HG02943 (cell line): ENCODE measurements around the gene MAP1LC3B2.

ENCODE experiments used
- ATAC-seq: cut with Tn5 transposase; IDR thresholded peaks from one replicate; pipeline ENCODE4 v1.9.1; 2021; ENCODE audit warnings: mild to moderate bottlenecking, low read depth, moderate library complexity; ENCODE audit not compliant: unreplicated experiment

MAP1LC3B2 gene

DNA sequence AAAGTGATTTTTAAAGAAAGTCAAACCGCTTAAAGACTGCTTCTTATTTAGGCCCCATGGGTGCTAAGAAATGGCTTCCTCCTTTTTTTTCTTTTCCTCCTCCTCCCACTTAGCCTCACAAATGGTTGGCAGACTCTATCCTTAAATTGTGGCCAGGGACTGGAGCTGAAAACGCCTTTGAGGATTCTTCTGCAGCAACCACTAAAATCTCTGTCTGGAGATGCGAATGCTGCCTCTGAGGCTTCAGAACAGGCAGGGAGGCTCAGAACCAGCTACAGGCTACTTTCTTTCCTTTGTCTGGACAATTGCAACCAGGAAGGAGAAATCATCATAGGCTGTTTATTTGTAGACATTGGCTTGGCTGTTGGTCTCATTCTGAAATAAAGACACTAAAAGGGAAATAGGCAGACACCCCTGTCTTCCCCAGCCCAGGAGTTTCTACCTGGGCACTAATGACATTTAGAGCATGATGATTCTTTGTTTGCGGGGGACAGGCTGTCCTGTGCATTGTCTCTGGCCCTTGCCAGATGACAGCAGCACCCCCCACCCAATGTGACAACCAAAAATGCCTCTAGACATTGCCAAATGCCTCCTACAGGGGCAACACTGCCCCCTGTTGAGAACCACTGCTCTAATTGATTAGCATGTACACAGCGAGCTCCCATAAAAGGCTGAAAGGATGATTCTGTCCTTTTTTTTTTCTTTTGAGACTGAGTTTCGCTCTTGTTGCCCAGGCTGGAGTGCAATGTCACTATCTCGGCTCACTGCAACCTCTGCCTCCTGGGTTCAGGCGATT lies 50.3 kb downstream of the MAP1LC3B2 start:
- ATAC-seq, result no peak

GRCh38 chr12:116610971-116611541 lies 51.9 kb downstream of the MAP1LC3B2 start:
- no peak for ATAC-seq

GRCh38 chr12:116612436-116612835 lies 53.3 kb downstream of the MAP1LC3B2 start:
- ATAC-seq, result no peak

DNA sequence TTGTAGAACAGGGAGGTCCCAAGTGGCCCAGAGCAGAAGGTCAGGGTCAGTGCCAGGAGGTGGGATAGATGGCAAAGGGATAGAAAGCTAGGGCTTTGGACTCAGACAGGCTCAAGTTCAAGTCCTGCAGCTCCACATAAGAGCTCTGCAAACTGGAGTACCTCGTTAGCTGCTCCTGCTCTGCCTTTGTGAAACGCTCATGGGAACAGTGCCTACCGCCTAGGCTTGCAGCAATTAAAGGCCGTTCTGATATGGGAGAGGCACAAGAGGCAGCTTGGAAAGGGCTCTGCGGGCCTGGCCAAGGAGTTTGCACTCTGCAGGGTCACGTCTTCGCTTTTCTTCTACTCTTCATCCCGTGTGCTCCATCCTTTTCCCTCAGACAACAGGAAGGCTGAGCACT lies 54.1 kb downstream of the MAP1LC3B2 start:
- no peak for ATAC-seq

DNA sequence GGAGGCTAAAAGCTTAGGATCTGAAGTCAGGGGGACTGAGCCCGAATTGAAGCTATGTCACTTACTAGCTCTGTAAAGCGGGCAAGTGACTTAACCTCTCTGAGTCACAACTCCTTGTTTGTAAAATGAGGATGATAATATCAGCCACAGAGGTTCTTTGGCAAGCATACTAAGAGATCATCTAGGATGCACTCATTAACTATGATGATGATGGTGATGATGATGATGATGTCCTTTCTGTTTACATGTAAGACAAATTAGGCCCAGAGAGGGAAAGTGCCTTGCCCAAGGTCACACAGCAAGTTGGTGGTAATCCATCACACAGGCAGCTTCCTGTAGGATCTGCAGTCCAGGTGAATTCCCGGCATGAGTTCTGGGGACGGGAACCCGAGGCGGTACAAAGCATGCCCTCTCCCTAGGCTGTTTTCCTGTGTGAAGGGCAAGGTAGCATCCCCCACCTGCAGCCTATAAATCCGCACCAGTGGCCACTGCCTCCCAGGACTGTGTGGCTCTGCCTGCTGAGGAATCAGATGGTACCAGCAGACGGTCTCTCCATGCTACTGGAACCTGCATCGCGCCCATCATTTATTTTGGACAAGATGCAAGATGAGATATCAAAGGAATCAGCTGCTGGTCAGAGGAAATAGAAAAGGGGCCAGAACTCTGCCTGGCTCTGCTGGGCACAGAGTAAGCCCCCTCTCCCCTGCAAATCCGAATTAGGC lies 55.2 kb downstream of the MAP1LC3B2 start:
- no peak for ATAC-seq

DNA sequence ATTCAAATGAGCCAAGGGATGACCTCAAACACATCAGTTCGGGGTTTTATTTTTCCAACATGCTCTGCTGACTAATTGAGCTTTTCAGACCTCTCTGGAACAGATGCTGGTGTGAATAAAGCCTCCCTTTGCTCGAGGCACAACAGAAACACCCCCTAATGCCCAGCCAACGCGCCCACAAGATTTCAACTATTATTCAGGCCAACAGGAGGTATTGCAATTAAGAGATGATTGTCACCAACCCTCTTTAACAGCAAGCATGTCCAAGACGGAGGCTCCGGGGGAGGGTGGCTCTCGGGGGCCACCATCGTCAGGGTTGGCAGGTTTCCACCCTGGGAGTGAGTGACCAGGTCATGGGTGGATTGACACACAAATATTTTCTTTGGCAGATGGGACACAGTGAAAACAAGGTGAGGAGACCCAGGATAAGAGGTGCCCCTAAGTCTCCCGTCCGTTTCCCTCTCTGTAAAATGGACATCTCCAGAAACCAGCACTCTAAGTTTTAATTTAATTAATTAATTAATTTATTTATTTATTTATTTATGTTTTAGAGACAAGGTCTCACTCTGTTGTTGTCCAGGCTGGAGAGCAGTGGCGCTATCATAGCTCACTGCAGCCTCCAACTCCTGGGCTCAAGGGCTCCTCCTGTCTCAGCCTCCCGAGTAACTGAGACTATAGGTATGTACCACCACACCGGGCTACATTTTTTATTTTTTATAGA lies 56.1 kb downstream of the MAP1LC3B2 start:
- ATAC-seq, result no peak

DNA sequence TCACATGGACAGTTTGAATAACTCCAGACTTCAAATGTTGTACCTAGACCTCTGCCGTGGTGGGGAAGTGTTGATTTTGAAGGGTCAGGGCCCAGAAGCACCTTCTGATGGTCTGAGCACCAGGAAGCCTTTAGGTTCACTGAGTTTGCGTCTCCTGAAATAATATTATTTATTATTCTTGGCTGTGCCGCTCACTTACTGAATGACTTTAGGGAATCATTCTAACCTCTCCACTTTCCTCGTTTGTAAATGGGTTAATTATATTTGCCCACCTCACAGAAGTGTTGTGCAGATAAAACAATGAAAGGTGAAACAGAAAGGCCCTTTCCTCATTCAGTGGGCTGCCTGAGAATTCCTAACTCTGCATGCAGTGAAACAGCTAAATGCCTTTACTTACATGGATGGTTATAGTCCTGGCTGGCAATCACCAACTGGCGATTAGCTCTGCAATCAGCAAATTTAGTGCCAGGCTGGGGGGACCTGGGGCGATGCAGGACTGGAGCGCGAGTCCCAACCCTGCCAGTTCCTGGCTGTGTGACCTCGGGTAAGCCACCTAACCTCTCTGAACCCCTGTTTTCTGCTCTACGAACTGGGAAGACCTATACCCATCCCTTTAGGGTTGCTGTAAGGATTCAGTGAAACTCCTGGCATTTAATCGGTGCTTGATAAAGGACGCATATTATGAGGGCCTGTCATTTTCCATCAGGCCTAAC lies 57.5 kb downstream of the MAP1LC3B2 start:
- no peak for ATAC-seq

- ATAC-seq, result no peak
Measured at GRCh38 chr12:116619246-116619645, 60.1 kb downstream of the MAP1LC3B2 start.

DNA sequence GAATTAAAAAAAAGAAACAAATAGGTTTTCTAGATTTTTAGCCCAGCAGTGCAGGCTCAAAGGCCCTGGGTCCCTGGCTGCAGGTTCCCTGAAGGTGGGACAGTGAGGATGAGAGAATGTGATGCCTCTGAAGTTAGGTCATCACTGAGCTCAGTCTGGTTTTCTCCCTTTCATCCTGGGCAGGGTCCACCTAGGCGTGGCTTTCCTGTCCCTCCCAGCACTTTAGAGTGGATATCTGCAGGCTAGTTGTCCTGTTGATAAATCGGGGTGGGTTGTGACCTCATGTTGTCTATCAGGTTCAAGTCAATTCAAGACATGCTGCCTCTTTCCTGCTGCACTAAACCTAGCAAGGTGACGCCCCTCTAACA lies 60.9 kb downstream of the MAP1LC3B2 start:
- no peak for ATAC-seq

- ATAC-seq, result no peak
Measured at GRCh38 chr12:116620492-116621191, 61.5 kb downstream of the MAP1LC3B2 start.

GRCh38 chr12:116621194-116621593 lies 62.0 kb downstream of the MAP1LC3B2 start:
- no peak for ATAC-seq

- ATAC-seq, result no peak
Measured at GRCh38 chr12:116624516-116624915, 65.3 kb downstream of the MAP1LC3B2 start.

- no peak for ATAC-seq
Measured at GRCh38 chr12:116626153-116626552, 67.0 kb downstream of the MAP1LC3B2 start.
